Mucosa of descending colon (tissue), 3 donors: Measurements from ENCODE around the gene SERINC5. TPM values are rescaled to one million over a fixed set of nuclear protein-coding genes. Genes with fewer than 3 reads are reported as not detected.
A peak's percentile ranks its signal among the peaks of the same experiment; 100 is the strongest.
"Not testable (repeated sequence)": the region's sequence is repeated elsewhere in the genome, so short reads cannot be mapped to it uniquely, and the experiment has no call there.

Experiments used
- ATAC-seq: fragments of 200-7000 bp; cut with Tn5 transposase; one replicate; pipeline ENCODE4 v1.9.1; 2020; ENCODE audit warnings: mild to moderate bottlenecking, moderate library complexity
- DNase-seq, 3 donors: peaks; one replicate each; pipeline ENCODE4 v3.0.0-alpha.2; 2020
- H3K36me3 ChIP-seq: fragments of 200-600 bp; one replicate; pipeline ENCODE4 v1.8.0; 2021; ENCODE audit warnings: low read depth, mild to moderate bottlenecking
- H3K4me1 ChIP-seq: fragments of 200-600 bp; one replicate; pipeline ENCODE4 v1.8.0; 2021; ENCODE audit warnings: low read depth, mild to moderate bottlenecking
- H3K4me3 ChIP-seq: fragments of 200-600 bp; one replicate; pipeline ENCODE4 v1.8.0; 2021; ENCODE audit warnings: mild to moderate bottlenecking
- H3K9me3 ChIP-seq: fragments of 200-600 bp; one replicate; pipeline ENCODE4 v1.8.0; 2021; ENCODE audit warnings: mild to moderate bottlenecking
- intact Hi-C, 2 donors: fragments of 100-400 bp; cut with DNase I in 1 of 2; cut with micrococcal nuclease in 1 of 2; formaldehyde crosslinking; loops; one replicate each; pipeline versions ENCODE4 v1.11.0 to v1.11.1; 2022; cut with DNase I, micrococcal nuclease
- total RNA-seq, 3 donors: library from RNA; stranded (reverse); fragmentation: NEBNext Ultra II Directional in 2 of 3; extraction: Animal tissue kit (Norgen Biotek cat#: 25700) in 2 of 3; gene quantifications; one replicate each; pipeline versions ENCODE4 v1.2.1 to v1.2.4, GENCODE V29; 2021 to 2023
- TF ChIP-seq, protein P1 (sequence below): fragments of 200-600 bp; IDR thresholded peaks from one replicate; pipeline ENCODE4 v1.8.0; 2022; ENCODE audit warnings: antibody characterized with exemption, mild to moderate bottlenecking
- donor health status: DM: no; HTN: no; CAD: no; lungs with moderate emphysema.
- donor health status: DM: no; HTN: no; CAD: no.
- donor health status: DM: no; HTN: yes; CAD: no.

Gene SERINC5
- total RNA-seq, 3 donors from 2014 or later, result 66.6 to 153 (median 126) TPM

GRCh38 chr5:80205846-80206245 is 50.0 kb downstream of the SERINC5 start:
- TF ChIP-seq, protein P1, sequence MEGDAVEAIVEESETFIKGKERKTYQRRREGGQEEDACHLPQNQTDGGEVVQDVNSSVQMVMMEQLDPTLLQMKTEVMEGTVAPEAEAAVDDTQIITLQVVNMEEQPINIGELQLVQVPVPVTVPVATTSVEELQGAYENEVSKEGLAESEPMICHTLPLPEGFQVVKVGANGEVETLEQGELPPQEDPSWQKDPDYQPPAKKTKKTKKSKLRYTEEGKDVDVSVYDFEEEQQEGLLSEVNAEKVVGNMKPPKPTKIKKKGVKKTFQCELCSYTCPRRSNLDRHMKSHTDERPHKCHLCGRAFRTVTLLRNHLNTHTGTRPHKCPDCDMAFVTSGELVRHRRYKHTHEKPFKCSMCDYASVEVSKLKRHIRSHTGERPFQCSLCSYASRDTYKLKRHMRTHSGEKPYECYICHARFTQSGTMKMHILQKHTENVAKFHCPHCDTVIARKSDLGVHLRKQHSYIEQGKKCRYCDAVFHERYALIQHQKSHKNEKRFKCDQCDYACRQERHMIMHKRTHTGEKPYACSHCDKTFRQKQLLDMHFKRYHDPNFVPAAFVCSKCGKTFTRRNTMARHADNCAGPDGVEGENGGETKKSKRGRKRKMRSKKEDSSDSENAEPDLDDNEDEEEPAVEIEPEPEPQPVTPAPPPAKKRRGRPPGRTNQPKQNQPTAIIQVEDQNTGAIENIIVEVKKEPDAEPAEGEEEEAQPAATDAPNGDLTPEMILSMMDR, result no peak
- no peak overlapping the region for H3K4me3 ChIP-seq
- no peaks in the 10 kb centered on the region for H3K9me3 ChIP-seq
- H3K36me3 ChIP-seq, result no peaks in the 10 kb centered on the region
- peaks cover 25% of the 10 kb centered on the region for H3K4me1 ChIP-seq
- no peak for DNase-seq
- intact Hi-C loops, result no loop called here
- ATAC-seq, result no peak

DNA sequence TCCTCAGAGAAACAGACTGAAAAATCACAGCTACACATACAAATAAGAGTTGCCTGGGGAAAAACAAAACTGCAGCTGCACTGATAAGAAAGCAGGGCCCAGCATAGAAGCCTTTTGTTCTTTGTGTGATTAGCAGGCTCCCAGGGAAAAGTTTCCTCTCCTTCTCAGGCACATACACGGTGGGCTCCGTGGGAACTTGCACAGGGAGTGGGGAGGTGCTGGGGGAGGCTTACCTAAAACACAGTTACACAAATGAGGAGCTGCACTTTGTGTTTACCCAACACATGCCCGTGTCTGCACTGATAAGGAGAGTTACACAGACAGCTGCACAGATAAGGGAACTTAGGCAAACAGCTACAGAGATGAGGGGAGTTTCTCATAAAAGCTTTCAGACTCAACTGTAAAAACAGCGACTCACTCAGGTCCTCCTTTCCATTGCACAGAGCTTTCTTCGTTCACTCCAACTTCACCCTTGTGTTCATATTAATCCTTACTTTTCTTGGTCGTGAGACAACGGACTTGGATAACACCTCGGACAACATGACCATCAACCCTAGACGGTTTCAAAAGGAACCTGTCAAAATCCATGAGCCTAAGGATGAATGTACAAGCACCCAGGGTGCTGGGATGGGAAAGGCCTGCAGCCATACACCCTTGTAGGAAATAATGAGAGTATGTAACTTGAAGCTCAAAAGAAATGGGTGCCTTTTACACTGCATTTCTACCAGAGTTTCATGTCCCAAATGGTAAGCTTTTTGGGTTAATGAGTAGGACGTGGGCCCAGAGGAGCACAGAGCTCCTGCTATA is 50.8 kb downstream of the SERINC5 start:
- TF ChIP-seq, protein P1, result no peak
- Histone ChIP-seq H3K9me3 (no peaks in the 10 kb centered on the region), H3K4me3 (no peak overlapping the region), H3K36me3 (no peaks in the 10 kb centered on the region), H3K4me1 (peaks cover 25% of the 10 kb centered on the region)
- DNase-seq, result peak in 1 of 3 donors; percentile 42
- intact Hi-C loops, result no loop called here
- peak; percentile 89 for ATAC-seq

DNA sequence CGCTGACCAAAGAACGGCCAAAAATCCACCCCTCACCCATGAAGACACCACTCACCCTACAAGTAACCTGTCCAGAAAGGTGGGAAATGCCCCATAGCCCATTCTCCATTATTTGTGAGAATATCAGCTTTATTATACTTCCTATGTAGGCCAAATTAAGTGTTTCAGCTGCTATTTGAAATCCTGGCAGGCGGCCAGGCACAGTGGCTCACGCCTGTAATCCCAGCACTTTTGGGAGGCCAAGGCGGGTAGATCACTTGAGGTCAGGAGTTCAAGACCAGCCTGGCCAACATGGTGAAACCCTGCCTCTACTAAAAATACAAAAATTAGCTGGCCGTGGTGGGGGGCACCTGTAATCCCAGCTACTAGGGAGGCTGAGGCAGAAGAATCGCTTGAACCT is 54.1 kb downstream of the SERINC5 start:
- DNase-seq, ATAC-seq, H3K36me3 ChIP-seq, H3K9me3 ChIP-seq, intact Hi-C loops, H3K4me3 ChIP-seq: not testable (repeated sequence)
- H3K4me1 ChIP-seq, result peaks cover 19% of the 10 kb centered on the region

- no peak for ATAC-seq
- H3K4me1 ChIP-seq, result peaks cover 7% of the 10 kb centered on the region
- H3K4me3 ChIP-seq, result no peak overlapping the region
- intact Hi-C loops, result no loop called here
- TF ChIP-seq, protein P1, result no peak
- no peaks in the 10 kb centered on the region for H3K9me3 ChIP-seq
- no peaks in the 10 kb centered on the region for H3K36me3 ChIP-seq
- no peak for DNase-seq
These were observed 56.9 kb downstream of the SERINC5 start for GRCh38 chr5:80198920-80199319.

GRCh38 chr5:80198399-80198798 is 57.4 kb downstream of the SERINC5 start:
- DNase-seq, result no peak
- ATAC-seq, result no peak
- Histone ChIP-seq H3K36me3 (no peaks in the 10 kb centered on the region), H3K9me3 (no peaks in the 10 kb centered on the region), H3K4me1 (peaks cover 13% of the 10 kb centered on the region), H3K4me3 (no peak overlapping the region)
- TF ChIP-seq, protein P1, result no peak
- intact Hi-C loops, result no loop called here

DNA sequence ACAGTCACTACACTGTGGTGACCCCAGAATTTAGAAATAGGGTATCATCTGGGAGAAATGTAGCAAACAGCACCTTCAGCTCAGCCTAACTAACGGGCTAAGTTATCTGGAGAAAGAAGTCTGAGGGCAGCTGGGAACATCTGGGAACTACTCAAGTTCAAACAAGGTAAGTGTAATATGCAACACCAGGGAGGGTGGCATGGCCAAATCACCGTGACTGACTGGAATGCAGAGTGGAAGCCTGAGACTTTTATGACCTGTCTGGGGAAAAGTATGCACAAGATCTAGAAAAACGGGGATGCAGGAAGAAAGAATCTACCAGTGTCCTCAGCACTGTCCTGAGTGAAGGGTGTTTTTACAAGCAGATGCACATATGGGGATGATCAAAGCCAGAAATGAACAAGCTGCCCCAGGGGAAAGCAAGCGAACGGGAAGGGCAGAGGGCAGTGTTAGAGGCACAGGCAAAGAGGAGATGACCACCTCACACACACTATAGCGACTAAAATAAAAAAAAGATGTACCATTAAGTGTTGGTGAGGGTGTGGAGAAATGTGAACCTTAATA is 59.9 kb downstream of the SERINC5 start:
- no peak overlapping the region for H3K4me3 ChIP-seq
- no peak for ATAC-seq
- H3K9me3 ChIP-seq, result no peaks in the 10 kb centered on the region
- H3K36me3 ChIP-seq, result no peaks in the 10 kb centered on the region
- H3K4me1 ChIP-seq, result peaks cover 26% of the 10 kb centered on the region
- TF ChIP-seq, protein P1, result no peak
- DNase-seq, result no peak
- intact Hi-C loops, result no loop called here
